H9 (cell line): ENCODE data around the gene SH3TC1. TPM values are rescaled to one million over a fixed set of nuclear protein-coding genes. Genes with fewer than 3 reads are reported as not detected.
A peak's percentile ranks its signal among the peaks of the same experiment; 100 is the strongest.

Experiments used
- DNase-seq: peaks from one replicate; pipeline ENCODE4 v3.0.0-alpha.2; 2017
- H2AFZ ChIP-seq: one replicate; pipeline ENCODE4 v1.6.1; 2013; ENCODE audit warnings: mild to moderate bottlenecking, low read length, control low read depth, moderate library complexity
- H2AK5ac ChIP-seq: 2 replicates; pipeline ENCODE4 v1.6.1; 2013; ENCODE audit warnings: low read length, control low read depth, mixed read lengths; ENCODE audit not compliant: insufficient read length
- H2BK120ac ChIP-seq: one replicate; pipeline ENCODE4 v1.6.1; 2013; ENCODE audit warnings: low read depth, mild to moderate bottlenecking, low read length, control low read depth, inconsistent platforms; ENCODE audit not compliant: poor library complexity, severe bottlenecking
- H2BK12ac ChIP-seq: 2 replicates; pipeline ENCODE4 v1.6.1; 2013; ENCODE audit warnings: low read length, control low read depth, mixed read lengths, low read depth; ENCODE audit not compliant: insufficient read length
- H2BK15ac ChIP-seq: 2 replicates; pipeline ENCODE4 v1.6.1; 2013; ENCODE audit warnings: low read depth, low read length, control low read depth
- H2BK20ac ChIP-seq: one replicate; pipeline ENCODE4 v1.6.1; 2013; ENCODE audit warnings: low read depth, mild to moderate bottlenecking, low read length, control low read depth, inconsistent platforms; ENCODE audit not compliant: poor library complexity, severe bottlenecking
- H2BK5ac ChIP-seq: 2 replicates; pipeline ENCODE4 v1.6.1; 2013; ENCODE audit warnings: low read length, control low read depth, mixed read lengths; ENCODE audit not compliant: insufficient read length
- H3K14ac ChIP-seq: 2 replicates; pipeline ENCODE4 v1.6.1; 2013; ENCODE audit warnings: low read length, control low read depth; ENCODE audit not compliant: insufficient read depth
- H3K18ac ChIP-seq: 2 replicates; pipeline ENCODE4 v1.6.1; 2013; ENCODE audit warnings: low read depth, mild to moderate bottlenecking, mixed read lengths, low read length, control low read depth; ENCODE audit not compliant: insufficient read length
- H3K23ac ChIP-seq: 2 replicates; pipeline ENCODE4 v1.6.1; 2013; ENCODE audit warnings: low read length, control low read depth, mixed read lengths, low read depth; ENCODE audit not compliant: insufficient read length
- H3K23me2 ChIP-seq: 2 replicates; pipeline ENCODE4 v1.6.1; 2013; ENCODE audit warnings: low read depth, mild to moderate bottlenecking, mixed read lengths, low read length, control low read depth; ENCODE audit not compliant: insufficient read length, poor library complexity, severe bottlenecking
- H3K27ac ChIP-seq: 2 replicates; pipeline ENCODE4 v1.5.1; 2013; ENCODE audit warnings: low read length, control low read depth, mixed read lengths, low read depth; ENCODE audit not compliant: insufficient read length
- H3K27me3 ChIP-seq: 2 replicates; pipeline ENCODE4 v1.6.1; 2013; ENCODE audit warnings: low read length, control low read depth, inconsistent platforms; ENCODE audit not compliant: insufficient read depth
- H3K4ac ChIP-seq: 2 replicates; pipeline ENCODE4 v1.6.1; 2013; ENCODE audit warnings: low read depth, mild to moderate bottlenecking, control low read depth, inconsistent platforms, low read length, moderate library complexity
- H3K4me1 ChIP-seq: 2 replicates; pipeline ENCODE4 v1.6.1; 2013; ENCODE audit warnings: low read length, control low read depth, inconsistent platforms; ENCODE audit not compliant: insufficient read depth
- H3K4me2 ChIP-seq: 2 replicates; pipeline ENCODE4 v1.6.1; 2013; ENCODE audit warnings: low read length, control low read depth, mixed read lengths; ENCODE audit not compliant: insufficient read length, insufficient read depth
- H3K56ac ChIP-seq: 2 replicates; pipeline ENCODE4 v1.6.1; 2013; ENCODE audit warnings: low read depth, mild to moderate bottlenecking, mixed read lengths, low read length, control low read depth; ENCODE audit not compliant: insufficient read length
- H3K79me1 ChIP-seq: 2 replicates; pipeline ENCODE4 v1.6.1; 2013; ENCODE audit warnings: low read depth, mild to moderate bottlenecking, moderate library complexity, low read length, control low read depth, inconsistent platforms; ENCODE audit not compliant: insufficient read depth, poor library complexity, severe bottlenecking
- H3K79me2 ChIP-seq: 2 replicates; pipeline ENCODE4 v1.6.1; 2013; ENCODE audit warnings: low read length, control low read depth, inconsistent platforms; ENCODE audit not compliant: insufficient read depth
- H3K9ac ChIP-seq: 2 replicates; pipeline ENCODE4 v1.6.1; 2013; ENCODE audit warnings: low read length, control low read depth, mixed read lengths; ENCODE audit not compliant: insufficient read length; ENCODE audit errors: extremely low read depth
- H3K9me3 ChIP-seq: one replicate; pipeline ENCODE4 v1.6.1; 2013; ENCODE audit warnings: low read depth, low read length, inconsistent platforms; ENCODE audit not compliant: control insufficient read depth
- H3T11ph ChIP-seq: one replicate; pipeline ENCODE4 v1.6.1; 2013; ENCODE audit warnings: mild to moderate bottlenecking, low read length, control low read depth, inconsistent platforms
- H4K20me1 ChIP-seq: one replicate; pipeline ENCODE4 v1.6.1; 2013; ENCODE audit not compliant: control insufficient read depth, insufficient read length, insufficient read depth
- H4K5ac ChIP-seq: 2 replicates; pipeline ENCODE4 v1.6.1; 2013; ENCODE audit warnings: low read depth, mild to moderate bottlenecking, mixed read lengths, low read length, control low read depth; ENCODE audit not compliant: insufficient read length
- H4K8ac ChIP-seq: replicated peaks from 2 replicates; pipeline ENCODE4 v1.6.1; 2013; ENCODE audit warnings: low read length, control low read depth, mixed read lengths, low read depth; ENCODE audit not compliant: insufficient read length
- H4K91ac ChIP-seq: 2 replicates; pipeline ENCODE4 v1.6.1; 2013; ENCODE audit warnings: low read depth, mild to moderate bottlenecking, moderate library complexity, mixed read lengths, low read length, control low read depth; ENCODE audit not compliant: insufficient read length
- H3K27ac Mint-ChIP-seq, 3 experiments: 2 replicates in 2 of 3; 3 replicates in 1 of 3; pipeline ENCODE4 v1.8.0; 2020 to 2021; ENCODE audit warnings: mixed read lengths in 3 of 3, mild to moderate bottlenecking in 1 of 3, moderate library complexity in 1 of 3
- H3K27me3 Mint-ChIP-seq: 2 replicates; pipeline ENCODE4 v1.8.0; 2021; ENCODE audit warnings: low read depth, mild to moderate bottlenecking, moderate library complexity, mixed read lengths
- H3K36me3 Mint-ChIP-seq, 3 experiments: 2 replicates in 2 of 3; 3 replicates in 1 of 3; pipeline ENCODE4 v1.8.0; 2020 to 2021; ENCODE audit warnings: low read depth in 3 of 3, mixed read lengths in 3 of 3; ENCODE audit not compliant: insufficient read depth in 1 of 3
- H3K4me1 Mint-ChIP-seq, 2 experiments: 2 replicates each; pipeline ENCODE4 v1.8.0; 2020; ENCODE audit warnings: mixed read lengths in 2 of 2
- H3K4me3 Mint-ChIP-seq, 2 experiments: 2 replicates in 1 of 2; 3 replicates in 1 of 2; pipeline ENCODE4 v1.8.0; 2020 to 2021; ENCODE audit warnings: mild to moderate bottlenecking in 2 of 2, mixed read lengths in 2 of 2, moderate library complexity in 1 of 2
- H3K9me3 Mint-ChIP-seq, 2 experiments: 2 replicates in 1 of 2; 3 replicates in 1 of 2; pipeline ENCODE4 v1.8.0; 2020; ENCODE audit warnings: mild to moderate bottlenecking in 2 of 2, mixed read lengths in 2 of 2, moderate library complexity in 1 of 2
- WGBS: extraction: QIAGEN DNeasy Blood & Tissue Kit; methylation state at CpG from one replicate; pipeline ENCODE4 v1.1.7; 2013; ENCODE audit warnings: missing lambda C conversion rate, low lambda C conversion rate, mixed read lengths; ENCODE audit not compliant: insufficient read length; ENCODE audit errors: extremely low coverage; 5-methylcytosine and 5-hydroxymethylcytosine counted together
- total RNA-seq: library from RNA; stranded (reverse); gene quantifications from 2 replicates; pipeline ENCODE4 v1.2.1, GENCODE V29; 2021
- TF ChIP-seq, protein P1 (sequence below): fragments of 200-600 bp; sonication (generic); conservative IDR thresholded peaks from 3 replicates; pipeline ENCODE4 v1.8.0; 2021; ENCODE audit warnings: antibody characterized with exemption, mild to moderate bottlenecking

The SH3TC1 gene
- total RNA-seq, 1 experiment from 2014 or later: 0.74 TPM

DNA sequence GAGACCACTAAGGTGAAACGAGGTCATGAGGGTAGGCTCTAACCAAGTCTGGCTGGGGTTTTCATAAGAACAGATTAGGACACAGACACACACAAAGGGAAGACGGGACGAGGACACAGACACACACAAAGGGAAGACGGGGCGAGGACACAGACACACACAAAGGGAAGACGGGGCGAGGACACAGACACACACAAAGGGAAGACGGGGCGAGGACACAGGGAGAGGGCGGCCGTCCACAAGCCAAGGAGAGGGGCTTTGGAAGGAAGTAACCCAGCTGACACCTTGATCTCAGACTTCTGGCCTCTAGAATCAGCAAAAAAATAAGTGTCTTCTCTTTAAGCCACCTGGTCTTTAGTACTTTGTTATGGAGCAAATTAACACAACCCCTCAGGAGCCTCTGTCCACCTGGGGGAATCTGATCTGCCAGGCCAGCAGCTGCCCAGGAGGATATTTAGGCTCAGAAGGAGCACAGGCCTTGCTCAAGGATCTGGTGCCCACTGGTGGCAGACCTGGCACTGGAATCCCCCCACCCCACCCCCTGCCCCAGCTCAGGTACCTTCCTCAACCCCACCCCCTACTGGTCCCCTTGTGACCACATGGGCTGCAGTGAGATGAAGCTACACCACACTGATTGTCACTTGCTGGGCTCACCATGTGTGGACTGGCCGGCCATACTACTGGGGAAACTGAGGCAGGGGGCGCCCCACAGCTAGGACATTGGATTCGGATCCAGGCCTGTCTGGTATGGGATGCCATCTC is 43.2 kb upstream of the SH3TC1 start:
- Histone ChIP-seq H2BK20ac (no peak overlapping the region), H4K91ac (no peak overlapping the region), H4K20me1 (no peaks in the 10 kb centered on the region), H3T11ph (no peak overlapping the region), H3K9me3 (no peaks in the 10 kb centered on the region), H3K4me1 (no peaks in the 10 kb centered on the region), H2BK12ac (no peak overlapping the region), H3K79me2 (no peaks in the 10 kb centered on the region), H2BK5ac (no peak overlapping the region), H3K27me3 (peaks cover 8% of the 10 kb centered on the region; the same call in 1 of the 2 replicates), H3K27ac (no peak overlapping the region), H3K4me2 (no peak overlapping the region), H3K18ac (no peak overlapping the region), H2BK120ac (no peak overlapping the region), H4K8ac (no peak overlapping the region), H3K79me1 (no peaks in the 10 kb centered on the region), H4K5ac (no peak overlapping the region), H3K4ac (no peak overlapping the region), H2AK5ac (no peak overlapping the region), H2BK15ac (no peak overlapping the region), H3K9ac (no peak overlapping the region), H3K23ac (no peak overlapping the region), H3K23me2 (peaks cover 9% of the 10 kb centered on the region), H3K14ac (no peak overlapping the region), H2AFZ (no peak overlapping the region), H3K56ac (no peak overlapping the region)
- no CpG with 5 or more reads among the region's 14 CpGs for WGBS
- TF ChIP-seq, protein P1, sequence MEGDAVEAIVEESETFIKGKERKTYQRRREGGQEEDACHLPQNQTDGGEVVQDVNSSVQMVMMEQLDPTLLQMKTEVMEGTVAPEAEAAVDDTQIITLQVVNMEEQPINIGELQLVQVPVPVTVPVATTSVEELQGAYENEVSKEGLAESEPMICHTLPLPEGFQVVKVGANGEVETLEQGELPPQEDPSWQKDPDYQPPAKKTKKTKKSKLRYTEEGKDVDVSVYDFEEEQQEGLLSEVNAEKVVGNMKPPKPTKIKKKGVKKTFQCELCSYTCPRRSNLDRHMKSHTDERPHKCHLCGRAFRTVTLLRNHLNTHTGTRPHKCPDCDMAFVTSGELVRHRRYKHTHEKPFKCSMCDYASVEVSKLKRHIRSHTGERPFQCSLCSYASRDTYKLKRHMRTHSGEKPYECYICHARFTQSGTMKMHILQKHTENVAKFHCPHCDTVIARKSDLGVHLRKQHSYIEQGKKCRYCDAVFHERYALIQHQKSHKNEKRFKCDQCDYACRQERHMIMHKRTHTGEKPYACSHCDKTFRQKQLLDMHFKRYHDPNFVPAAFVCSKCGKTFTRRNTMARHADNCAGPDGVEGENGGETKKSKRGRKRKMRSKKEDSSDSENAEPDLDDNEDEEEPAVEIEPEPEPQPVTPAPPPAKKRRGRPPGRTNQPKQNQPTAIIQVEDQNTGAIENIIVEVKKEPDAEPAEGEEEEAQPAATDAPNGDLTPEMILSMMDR: peak; percentile 32; the same call in 1 of the 3 replicates
- Mint-ChIP-seq H3K36me3 (no peaks in the 10 kb centered on the region), H3K4me3 (no peak overlapping the region), H3K9me3 (no peaks in the 10 kb centered on the region), H3K27me3 (peaks cover 50% of the 10 kb centered on the region), H3K4me1 (peaks cover 12% of the 10 kb centered on the region in 2 experiments), H3K27ac (no peak overlapping the region)
- no peak for DNase-seq
